HT1080 (cell line): ENCODE measurements around the gene LCLAT1. TPM values are rescaled to one million over a fixed set of nuclear protein-coding genes. Genes with fewer than 3 reads are reported as not detected.
"Not testable (repeated sequence)": the region's sequence is repeated elsewhere in the genome, so short reads cannot be mapped to it uniquely, and the experiment has no call there.

Experiments used
- DNase-seq: peaks from one replicate; pipeline ENCODE4 v3.0.0-alpha.2; 2015; ENCODE audit warnings: low read depth
- total RNA-seq: library from RNA; depleted of rRNA; stranded (reverse); fragments of >200 nt; shearing (Covaris generic); gene quantifications from 2 replicates; pipeline ENCODE4 v1.2.3, GENCODE V29; 2014

LCLAT1 gene
- total RNA-seq, 1 experiment from 2014 or later, result 8.4 TPM

DNA sequence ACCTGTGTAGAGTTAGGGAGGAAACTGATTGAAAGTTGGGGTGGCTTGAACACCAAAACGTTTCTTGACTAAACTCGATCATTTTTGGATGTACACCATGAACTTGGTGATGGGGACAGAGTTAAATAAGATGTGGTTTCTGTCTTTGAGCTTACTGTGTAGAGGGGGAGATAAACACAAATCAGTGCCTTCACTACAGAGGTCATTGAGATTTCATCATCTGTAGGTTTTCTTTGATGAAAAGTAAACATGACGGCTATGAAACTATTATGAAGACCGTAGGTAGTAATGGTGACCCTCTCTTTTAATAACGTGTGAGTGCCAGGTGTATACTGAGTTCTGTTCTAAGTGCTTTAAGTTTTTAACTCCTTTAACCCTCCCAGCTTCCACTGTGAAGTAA lies 6.5 kb downstream of the LCLAT1 start:
- no peak for DNase-seq

DNA sequence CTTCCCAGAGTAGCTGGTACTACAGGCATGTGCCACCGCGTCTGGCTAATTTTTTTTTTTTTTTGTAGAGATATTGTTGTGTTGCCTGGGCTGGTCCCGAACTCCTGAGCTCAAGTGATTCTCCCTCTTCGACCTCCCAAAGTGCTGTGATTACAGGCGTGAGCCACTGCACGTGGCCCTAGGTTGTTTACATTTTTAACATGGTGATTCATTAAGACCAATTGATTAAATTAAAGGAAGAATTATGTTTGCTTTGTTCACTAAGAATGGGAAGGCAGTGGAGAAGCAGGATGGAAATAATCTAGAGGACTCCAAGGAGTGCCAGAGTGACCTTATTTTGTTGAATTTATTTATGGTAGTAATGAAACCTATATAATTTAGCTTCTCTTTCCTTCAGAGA lies 7.5 kb downstream of the LCLAT1 start:
- DNase-seq, result no peak

DNA sequence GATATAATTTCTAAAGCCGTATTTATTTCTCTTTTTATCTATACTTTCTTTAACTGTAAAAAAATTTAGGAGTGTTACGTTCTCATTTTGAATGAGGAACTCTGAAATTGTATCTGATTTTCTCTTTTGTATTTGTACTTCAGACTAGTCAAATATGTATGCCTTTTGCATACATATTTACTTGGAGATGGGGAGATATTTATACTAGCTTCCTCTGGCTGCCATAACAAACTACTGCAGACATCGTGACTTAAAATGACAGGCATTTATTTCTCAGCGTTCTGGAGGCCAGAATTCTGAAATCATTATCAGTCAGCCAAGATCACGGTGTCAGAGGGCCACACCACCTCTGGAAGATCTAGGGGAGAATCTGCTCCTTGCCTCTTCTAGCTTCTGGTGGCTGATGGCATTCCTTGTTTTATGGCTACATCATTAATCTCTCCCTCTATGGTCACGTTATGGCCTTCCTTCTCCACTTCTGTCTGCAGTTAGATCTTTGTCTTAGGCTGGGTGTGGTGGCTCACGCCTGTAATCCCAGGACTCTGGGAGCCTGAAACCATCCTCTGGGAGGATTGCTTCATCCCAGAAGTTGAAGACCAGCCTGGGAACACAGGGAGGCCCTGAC lies 8.2 kb downstream of the LCLAT1 start:
- DNase-seq, result no peak

DNA sequence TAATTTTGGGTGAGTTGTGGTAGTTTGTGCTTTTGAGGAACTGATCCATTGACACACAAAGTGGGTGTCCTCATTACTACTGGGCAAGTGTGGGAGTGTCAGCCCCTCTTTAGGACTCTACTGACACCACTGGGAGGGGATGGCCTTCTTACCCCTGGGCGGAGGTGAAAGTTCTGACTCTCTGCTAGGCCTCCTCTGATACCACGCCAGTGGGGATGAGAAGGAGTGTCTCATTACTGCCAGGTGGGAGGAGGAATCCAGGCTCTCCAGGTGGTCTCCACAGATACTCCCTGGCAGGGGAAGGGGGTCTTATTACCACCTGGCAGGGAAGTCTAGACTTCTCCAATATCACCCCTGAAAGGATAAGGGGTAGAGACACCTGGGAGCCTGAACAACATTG lies 9.1 kb downstream of the LCLAT1 start:
- DNase-seq, result no peak

DNA sequence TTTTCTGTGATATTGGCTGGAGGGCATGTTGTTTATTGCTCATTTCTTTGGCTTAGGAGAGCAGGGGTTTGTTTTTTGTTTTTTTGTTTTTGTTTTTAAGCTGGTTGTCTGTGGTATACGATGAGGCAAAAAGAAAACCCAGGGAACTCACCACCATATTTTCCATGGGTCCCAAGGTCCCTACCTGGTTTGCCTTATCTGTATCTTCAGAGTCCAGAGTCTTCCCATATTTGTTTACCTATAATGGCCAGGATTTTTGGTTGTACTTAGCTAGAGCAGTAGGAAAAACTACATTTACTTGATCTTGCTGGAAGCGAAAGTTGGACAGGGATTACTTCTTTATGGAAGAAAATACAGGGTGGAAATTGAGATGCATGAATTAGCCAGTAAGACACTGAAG lies 9.5 kb downstream of the LCLAT1 start:
- DNase-seq, result no peak

DNA sequence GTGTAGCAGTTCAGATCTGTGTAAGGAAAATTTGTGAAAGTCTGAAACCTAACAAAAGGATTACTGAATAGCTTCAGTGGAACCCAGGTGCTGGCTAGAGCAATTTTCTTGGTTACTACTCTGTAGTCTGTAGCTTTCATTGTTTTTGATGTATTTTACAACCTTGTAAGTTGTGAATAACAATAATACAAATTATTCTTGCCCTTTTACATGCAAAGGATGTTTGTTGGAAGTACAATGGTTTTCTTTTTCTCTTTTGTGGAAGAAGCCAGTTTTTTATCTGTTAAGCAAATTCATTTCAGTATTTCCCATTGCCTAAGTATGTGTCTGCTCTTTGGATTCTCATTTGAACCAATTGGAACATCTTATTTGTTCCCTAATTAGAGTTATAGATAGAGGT lies 10.2 kb downstream of the LCLAT1 start:
- no peak for DNase-seq

DNA sequence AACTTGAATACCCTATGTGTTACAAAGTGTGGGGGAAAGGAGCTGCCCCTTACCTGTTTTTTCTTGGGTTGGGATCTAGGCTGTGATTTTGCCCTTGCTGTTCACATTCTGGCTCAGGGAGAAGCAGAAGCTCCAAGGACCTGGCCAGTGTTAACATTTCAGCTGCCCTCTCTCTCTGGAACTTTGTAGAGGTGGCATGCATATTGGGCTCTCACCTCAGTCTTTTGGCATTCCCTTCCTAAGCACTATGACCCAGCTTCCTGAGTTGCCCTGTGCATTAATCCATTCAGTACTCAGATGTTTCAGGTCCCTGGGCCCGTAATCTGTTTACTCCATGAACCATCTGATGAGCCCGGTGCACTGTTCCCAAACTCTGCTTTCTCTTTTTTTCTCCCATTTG lies 12.1 kb downstream of the LCLAT1 start:
- DNase-seq, result no peak

DNA sequence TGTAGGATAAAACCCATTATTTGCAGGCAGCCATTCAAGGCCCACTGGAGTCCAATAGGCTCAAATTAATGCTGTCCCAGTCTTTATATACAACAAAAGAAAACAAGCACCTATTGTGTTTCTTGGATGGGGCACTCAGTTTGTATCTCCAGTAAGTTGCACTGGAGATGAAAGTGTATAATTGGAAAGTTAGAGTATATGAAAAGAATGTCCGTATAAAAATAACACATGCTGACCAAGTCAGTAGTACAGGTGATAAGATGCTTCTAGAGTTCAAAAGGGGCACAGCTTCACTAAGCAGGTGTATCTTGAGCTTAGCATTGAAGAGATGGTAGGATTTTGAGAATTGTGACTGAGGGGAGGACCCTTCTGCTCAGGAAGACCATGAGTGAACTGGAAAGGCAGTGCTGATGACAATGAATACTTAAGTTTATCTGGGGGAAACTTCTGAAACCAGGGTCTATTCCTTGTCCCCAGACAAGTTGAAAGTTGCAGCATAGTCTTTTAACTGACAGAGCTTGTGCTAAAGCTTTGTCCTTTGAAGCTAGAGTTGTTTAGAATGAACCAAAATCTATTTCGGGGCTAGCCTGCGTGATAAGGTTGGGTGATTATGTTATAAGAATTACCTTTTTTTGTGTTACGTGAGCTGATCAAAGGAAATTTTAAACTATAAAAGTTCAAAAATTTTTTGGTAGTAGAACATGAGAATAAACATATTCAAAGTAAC lies 15.2 kb downstream of the LCLAT1 start:
- DNase-seq, result no peak

DNA sequence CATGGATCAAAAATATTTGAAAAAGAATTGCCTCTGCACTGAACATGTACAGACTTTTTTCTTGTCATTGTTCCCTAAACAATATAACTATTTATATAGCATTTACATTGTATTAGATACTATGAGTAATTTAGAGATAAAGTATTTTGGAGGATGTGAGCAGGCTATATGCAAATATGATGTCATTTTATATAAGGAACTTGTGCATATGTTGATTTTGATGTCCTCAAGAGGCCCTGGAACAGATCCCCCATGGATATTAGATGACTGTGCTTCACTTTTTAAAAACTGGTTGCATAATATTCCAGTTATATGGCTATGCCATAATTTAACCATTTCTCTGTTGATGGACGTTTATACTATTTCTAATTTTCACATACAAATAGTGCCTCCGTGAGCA lies 16.5 kb downstream of the LCLAT1 start:
- DNase-seq, result no peak

DNA sequence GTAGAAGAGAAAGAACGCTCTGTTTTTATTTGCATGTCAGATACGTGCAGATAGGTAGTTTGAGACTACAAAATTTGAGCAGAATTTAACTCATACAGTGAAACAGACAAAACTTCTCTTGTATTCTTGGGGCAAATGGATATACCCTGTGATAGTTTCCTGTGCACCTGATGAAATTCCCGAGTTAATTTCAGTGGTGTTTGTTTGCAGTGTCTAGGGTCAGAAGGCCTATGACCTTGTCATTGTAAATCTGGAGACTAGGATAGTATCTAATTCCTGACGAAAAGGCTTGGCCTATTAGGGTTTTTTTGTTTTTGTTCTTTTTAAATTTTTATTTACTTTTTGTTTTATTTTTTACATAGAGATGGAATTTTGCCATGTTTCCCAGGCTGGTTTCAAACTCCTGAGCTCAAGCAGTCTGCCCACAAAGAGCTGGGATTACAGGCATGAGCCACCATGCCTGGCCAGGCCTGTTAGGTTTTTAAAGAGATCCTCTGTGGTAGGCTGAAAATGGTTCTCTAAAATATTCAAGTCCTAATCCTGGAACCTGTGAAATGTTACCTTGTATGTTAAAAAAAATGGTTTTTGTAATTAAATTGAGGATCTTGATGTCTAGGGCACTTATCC lies 17.6 kb downstream of the LCLAT1 start:
- DNase-seq, result no peak

DNA sequence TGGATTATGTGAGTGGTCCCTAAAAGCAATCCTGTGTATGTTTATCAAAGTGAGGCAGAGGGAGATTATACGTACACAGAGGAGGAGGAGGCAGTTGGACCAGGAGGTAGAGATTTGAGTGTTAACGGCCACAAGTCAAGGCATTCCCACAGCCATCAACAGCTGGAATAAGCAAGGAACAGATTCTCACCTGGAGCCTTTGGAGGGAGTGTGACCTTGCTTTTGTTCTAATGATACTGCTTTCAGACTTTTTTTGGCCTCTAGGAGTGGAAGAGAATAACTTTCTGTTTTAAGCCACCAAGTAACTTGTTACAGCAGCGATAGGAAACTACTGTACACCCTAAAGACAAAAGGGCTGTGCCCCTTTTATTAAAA lies 18.1 kb downstream of the LCLAT1 start:
- DNase-seq, result no peak

DNA sequence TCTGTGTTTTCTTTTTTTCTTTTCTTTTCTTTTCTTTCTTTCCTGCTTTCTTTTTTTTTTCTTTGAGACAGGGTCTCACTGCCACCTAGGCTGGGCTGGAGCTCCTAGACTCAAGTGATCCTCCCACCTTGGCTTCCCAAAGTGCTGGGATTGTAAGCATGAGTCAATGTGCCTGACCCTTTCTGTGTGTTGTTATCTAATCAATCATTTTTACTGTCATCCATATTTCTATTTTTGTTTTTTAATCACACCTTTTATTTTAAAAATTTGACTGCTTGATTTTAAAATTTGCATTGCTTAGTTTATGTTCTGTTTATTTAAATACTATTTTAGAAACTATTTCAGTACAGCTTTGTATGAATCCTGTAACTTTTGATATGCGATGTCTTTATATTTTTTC lies 19.2 kb downstream of the LCLAT1 start:
- no peak for DNase-seq

DNA sequence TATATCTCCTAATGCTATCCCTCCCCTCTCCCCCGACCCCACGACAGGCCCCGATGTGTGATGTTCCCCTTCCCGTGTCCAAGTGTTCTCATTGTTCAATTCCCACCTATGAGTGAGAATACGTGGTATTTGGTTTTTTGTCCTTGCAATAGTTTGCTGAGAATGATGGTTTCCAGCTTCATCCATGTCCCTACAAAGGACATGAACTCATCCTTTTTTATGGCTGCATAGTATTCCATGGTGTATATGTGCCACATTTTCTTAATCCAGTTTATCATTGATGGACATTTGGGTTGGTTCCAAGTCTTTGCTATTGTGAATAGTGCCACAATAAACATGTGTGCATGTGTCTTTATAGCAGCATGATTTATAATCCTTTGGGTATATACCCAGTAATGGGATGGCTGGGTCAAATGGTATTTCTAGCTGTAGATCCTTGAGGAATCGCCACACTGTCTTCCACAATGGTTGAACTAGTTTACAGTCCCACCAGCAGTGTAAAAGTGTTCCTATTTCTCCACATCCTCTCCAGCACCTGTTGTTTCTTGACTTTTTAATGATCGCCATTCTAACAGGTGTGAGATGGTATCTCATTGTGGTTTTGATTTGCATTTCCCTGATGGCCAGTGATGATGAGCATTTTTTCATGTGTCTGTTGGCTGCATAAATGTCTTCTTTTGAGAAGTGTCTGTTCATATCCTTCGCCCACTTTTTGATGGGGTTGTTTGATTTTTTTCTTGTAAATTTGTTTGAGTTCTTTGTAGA lies 20.2 kb downstream of the LCLAT1 start:
- not testable (repeated sequence) for DNase-seq

DNA sequence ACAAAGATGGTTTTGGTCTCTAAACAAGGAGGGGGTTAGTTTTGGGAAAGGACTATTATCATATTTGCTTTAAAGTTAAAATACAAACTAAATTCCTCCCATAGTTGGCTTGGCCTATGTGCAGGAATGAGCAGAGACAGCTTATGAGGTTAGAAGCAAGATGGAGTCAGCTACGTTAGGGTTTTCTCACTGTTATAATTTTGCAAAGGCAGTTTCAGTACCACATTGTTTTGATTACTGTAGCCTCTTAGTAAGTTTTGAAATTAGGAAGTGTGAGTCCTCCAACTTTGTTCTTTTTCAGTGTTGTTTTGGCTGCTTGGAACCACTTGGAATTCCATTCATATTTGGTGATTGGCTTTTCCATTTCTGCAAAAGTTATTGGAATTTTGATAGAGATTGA lies 23.4 kb downstream of the LCLAT1 start:
- DNase-seq, result no peak

DNA sequence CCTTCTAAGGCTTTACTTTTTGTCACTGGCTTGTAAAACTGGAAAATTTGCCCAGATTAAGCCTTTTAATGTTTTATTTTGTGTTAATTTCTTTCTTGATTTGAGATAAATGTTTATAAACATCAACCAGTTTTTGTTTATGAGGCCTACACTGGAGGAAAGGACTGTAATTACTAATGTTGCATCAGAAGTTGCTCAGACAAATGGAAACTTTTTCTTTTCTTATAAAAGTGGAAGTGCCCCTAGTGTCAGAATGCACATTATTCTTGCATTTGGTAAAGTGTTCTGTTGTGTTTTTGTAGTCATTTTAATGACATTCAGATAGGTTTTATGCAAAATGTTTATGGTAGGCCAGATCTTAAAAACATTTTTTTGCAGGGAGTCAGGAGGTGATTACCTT lies 25.3 kb downstream of the LCLAT1 start:
- no peak for DNase-seq

DNA sequence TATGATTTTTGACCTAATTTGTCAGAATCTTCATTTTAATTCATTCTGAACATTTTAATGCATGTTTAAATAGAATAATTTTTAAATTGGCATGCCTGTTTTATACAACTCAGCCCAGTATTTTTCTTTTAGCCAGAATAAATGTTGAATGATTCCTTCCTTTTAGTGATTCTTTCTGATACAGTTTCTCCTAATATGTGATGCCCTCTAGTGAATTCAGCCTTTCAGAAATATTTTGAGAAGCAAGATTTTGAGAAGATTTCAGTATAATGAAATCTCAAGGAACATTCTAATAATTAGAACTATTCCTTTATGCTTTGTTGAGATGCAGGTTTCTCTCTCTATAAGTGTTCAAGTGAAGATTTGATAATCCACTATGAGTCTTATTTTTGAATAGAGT lies 28.5 kb downstream of the LCLAT1 start:
- no peak for DNase-seq

DNA sequence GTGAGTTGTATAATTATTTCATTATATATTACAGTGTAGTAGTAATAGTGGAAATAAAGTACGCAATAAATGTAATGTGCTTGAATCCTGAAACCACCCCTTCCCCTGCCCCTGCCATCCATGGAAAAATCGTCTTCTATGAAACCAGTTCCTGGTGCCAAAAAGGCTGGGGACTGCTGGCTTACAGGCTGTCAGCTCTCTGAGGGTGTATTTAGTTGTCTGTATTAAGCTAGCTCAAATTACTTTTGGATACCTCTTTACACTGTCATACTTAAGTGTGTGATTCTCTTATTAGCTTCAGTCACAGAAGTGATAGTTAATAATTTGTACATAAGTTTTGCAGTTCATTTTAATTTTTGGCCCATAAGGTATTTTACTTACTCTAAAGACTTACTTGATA lies 29.6 kb downstream of the LCLAT1 start:
- no peak for DNase-seq

DNA sequence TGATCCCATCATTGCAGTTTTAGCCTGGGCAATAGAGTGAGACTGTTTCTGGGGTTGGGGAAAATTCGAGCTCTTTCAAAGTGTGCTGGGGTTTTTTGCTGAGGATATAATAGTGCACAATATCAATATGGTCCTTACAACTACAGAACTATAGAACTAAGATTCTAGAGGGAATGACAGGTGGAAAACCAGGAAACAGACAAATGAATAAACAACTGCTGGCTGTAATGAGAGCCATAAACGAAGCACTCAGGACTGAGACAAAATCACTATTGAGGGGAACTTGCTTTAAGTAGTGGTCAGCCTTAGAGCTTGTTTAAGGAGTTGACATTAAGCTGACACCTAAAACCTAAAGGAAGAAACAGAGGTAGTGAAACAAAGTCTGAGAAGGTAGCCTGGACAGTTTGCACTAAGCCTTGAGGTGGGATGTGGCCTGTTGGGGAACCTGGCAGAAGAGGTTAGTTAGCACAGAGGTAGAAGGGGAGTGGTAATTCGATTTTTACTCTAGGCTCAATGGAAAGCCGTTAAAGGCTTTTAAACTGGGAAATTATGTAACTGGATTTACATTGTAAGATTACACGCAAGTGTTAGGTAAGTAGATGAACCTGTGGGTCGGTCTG lies 33.8 kb downstream of the LCLAT1 start:
- DNase-seq, result no peak

DNA sequence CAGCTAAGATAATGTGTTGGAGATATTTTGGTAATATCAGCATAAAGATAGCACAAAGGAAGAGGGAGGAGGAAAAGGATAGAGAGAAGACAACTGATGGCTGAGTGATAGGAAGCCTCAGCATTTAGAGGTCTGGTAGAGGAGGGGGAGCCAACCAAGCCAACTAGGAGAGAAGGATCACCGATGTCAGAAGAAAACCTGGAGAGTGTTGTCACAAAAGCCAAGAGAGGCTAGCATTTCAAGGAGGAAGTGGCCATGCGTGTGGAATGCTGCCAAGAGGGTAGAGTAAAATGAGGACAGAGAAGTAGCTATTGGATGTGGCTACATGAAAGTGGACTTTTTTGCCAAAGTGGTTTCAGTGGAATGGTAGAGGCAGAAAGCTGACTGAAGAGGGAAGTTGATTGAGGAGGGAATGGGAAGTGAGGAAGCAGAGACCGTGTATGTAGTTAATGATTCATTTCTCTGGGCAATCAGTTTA lies 34.3 kb downstream of the LCLAT1 start:
- DNase-seq, result peak; percentile 20

DNA sequence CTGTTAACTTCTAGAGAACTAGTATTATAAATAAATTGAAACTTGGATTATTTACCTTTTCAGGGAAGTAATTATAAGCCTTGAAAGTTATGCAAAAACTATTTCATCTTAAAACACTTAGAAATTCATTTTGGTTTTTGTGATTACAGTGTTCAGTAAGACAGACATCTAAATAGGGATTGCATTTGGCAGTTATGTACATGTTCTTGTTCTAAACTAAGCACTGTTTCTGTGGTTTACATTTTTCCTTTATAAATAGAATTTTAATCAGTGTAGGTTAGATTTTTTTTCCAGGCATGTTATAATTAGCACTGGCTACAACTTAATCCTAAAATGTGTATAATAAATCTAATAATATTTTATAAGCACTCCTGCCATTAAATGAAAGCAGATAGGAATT lies 35.0 kb downstream of the LCLAT1 start:
- no peak for DNase-seq

DNA sequence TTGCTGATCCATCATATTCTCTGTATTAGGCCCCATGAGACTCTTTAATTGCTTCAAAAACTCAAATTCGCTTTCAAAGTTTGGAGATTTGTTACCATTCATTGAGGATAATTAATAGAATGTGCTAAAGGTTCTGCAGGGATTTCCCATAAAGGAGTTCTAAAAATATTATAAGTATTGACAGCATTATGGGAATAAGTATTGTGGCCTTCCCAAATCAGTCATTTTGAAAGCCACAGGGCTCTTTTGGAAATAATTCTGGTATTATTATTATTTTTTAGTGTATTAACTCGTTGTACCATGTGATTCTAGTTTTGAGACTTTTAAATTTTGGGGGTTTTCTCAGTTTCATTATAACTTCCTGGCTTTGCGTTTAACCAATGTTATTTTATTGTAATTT lies 37.1 kb downstream of the LCLAT1 start:
- DNase-seq, result no peak

DNA sequence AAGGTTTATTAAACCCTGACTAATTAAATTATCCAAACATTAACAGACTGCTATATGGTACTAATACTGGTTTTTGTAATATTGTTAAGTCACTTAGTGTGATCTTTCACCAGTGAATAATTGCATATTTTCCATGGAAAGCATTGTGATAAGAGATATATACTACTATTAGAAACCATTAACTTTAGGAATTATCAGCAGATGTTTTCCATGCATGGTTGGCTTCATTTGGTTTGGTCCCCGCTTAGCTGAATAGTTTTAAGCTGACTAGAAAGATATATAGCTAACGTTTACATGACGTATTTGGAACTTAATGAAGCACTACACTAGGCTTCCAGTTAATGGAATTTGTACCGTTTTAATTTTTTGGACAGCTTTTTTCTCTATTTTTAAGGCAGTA lies 37.9 kb downstream of the LCLAT1 start:
- no peak for DNase-seq
